SK-MEL-5 (cell line): ENCODE measurements around the gene CARS2. TPM values are rescaled to one million over a fixed set of nuclear protein-coding genes. Genes with fewer than 3 reads are reported as not detected.
"Not testable (repeated sequence)": the region's sequence is repeated elsewhere in the genome, so short reads cannot be mapped to it uniquely, and the experiment has no call there.

Source experiments
- DNase-seq: peaks from one replicate; pipeline ENCODE4 v3.0.0-alpha.2; 2016; ENCODE audit warnings: low read depth, low spot score
- in situ Hi-C: cut with HindIII; loops from 2 replicates; pipeline ENCODE4 v1.10.0; 2016; ENCODE audit warnings: low sequenced_read_pairs, high pct_unique_total_duplicates, low pct_unique_long_range_greater_than_20kb
- total RNA-seq: library from RNA; depleted of rRNA; stranded (reverse); fragments of >200 nt; shearing (Covaris generic); gene quantifications from 2 replicates; pipeline ENCODE4 v1.2.3, GENCODE V29; 2014

CARS2 gene
- total RNA-seq, 1 experiment from 2014 or later: 55.4 TPM

- in situ Hi-C loops: no loop called here
- no peak for DNase-seq
Observed at GRCh38 chr13:110664673-110665072, 41.2 kb downstream of the CARS2 start.

GRCh38 chr13:110664041-110664440 lies 41.9 kb downstream of the CARS2 start:
- in situ Hi-C loops: no loop called here
- DNase-seq: no peak

- in situ Hi-C loops: no loop called here
- DNase-seq: no peak
Observed at GRCh38 chr13:110663491-110663890, 42.4 kb downstream of the CARS2 start.

GRCh38 chr13:110662777-110663443 lies 43.0 kb downstream of the CARS2 start:
- in situ Hi-C loops: no loop called here
- DNase-seq: no peak

GRCh38 chr13:110662091-110662490 lies 43.8 kb downstream of the CARS2 start:
- in situ Hi-C loops: no loop called here
- DNase-seq: no peak

- DNase-seq: no peak
- in situ Hi-C loops: no loop called here
Observed at GRCh38 chr13:110661256-110661655, 44.7 kb downstream of the CARS2 start.

- in situ Hi-C loops, DNase-seq: not testable (repeated sequence)
Observed at GRCh38 chr13:110658218-110658911, 47.6 kb downstream of the CARS2 start.

GRCh38 chr13:110657196-110657595 lies 48.7 kb downstream of the CARS2 start:
- in situ Hi-C loops: no loop called here
- DNase-seq: no peak

- in situ Hi-C loops: no loop called here
- no peak for DNase-seq
Observed at GRCh38 chr13:110653851-110654250, 52.1 kb downstream of the CARS2 start.

GRCh38 chr13:110653271-110653670 lies 52.6 kb downstream of the CARS2 start:
- no peak for DNase-seq
- in situ Hi-C loops: no loop called here

GRCh38 chr13:110652764-110653163 lies 53.2 kb downstream of the CARS2 start:
- no peak for DNase-seq
- in situ Hi-C loops: no loop called here

GRCh38 chr13:110652231-110652730 lies 53.6 kb downstream of the CARS2 start:
- in situ Hi-C loops: no loop called here
- DNase-seq: no peak

- in situ Hi-C loops: no loop called here
- DNase-seq: no peak
Observed at GRCh38 chr13:110651726-110652230, 54.1 kb downstream of the CARS2 start.

- in situ Hi-C loops: no loop called here
- DNase-seq: no peak
Observed at GRCh38 chr13:110651271-110651670, 54.6 kb downstream of the CARS2 start.

GRCh38 chr13:110650436-110650835 lies 55.5 kb downstream of the CARS2 start:
- in situ Hi-C loops: no loop called here

GRCh38 chr13:110649551-110649950 lies 56.4 kb downstream of the CARS2 start:
- no peak for DNase-seq
- in situ Hi-C loops: no loop called here

More at GRCh38 chr13:110650436-110650835, 55.5 kb downstream of the CARS2 start:
- no peak for DNase-seq

GRCh38 chr13:110648848-110649421 lies 57.0 kb downstream of the CARS2 start:
- DNase-seq: no peak
- in situ Hi-C loops: no loop called here

GRCh38 chr13:110648146-110648819 lies 57.6 kb downstream of the CARS2 start:
- DNase-seq: no peak
- in situ Hi-C loops: no loop called here
